Hippocampal formation (tissue), 2 donors: ENCODE results near the gene FOXO6.
A peak's percentile ranks its signal among the peaks of the same experiment; 100 is the strongest.

Experiments
- DNase-seq, 2 donors: peaks; one replicate each; lab custom pipeline; 2025; lab: John Stamatoyannopoulos, UW

Gene FOXO6

DNA sequence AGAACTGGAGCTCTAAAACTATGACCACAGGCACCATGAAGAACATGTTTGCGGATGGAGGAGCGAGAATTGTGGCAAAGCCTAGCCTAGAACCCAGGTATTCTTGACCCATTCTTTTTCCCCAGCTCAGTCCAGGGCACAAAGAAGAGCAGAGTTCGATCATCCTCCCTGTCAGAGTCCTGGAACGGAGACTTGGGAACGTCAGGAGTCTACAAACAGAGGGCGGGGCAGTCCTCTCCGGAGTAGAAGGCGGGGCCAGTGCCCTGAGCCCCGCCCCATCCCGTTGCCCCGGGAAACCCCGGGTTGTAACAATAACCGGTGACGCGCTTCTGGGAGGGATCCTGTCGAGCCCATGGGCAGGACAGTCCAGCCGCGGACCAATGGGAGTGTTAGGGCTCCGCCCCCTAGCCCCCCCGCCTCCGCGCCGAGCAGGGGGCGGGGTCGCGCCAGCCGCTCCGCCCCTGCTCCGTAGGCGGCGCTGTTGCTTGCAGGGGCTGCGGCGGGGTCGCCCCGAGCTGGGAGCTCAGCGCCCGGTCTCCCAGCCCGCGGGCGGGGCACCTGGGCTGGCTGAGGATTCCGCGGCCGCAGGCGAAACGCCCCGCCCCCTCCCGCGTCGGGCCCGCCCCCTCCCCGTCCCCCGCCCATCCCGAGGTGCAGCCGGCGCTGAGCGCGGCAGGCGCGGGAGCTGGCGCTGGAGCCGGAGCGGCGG is at the start of gene FOXO6:
Gene FOXO6, plus strand, starts transcription at position 649 of the 709 bp plus-strand sequence.
- peak; percentile 97 to 99 for DNase-seq

DNA sequence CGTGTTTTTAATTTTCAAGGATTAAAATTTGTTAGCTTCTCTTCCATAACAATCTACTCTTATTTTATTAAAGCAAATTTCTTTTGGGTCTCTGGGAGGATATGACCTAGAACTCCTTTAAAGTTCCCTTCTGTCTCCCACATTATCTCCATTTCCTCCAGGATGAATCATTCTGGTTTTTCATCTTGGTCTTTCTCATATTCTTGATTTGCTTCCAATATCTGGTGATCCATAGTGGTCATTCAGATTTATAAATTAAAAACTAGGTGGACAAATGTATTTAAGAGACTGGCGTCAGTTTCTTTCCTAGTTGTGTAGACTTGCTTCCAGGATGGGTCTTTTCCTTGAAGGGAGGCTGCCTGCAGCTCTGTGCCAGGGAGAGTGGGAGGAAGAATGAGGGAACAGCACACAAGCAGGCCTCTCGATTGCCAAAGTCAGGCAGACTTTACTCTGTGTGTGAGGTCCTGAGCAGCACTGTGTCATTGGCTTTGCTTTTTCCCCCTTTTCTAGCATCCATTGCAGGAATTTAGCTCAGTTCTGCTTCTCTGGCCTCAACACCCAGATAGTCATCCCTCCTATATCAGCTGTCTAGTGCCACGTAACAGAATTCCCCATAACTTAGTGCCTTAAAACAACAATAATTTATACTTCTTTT is 48.1 kb upstream of the FOXO6 start:
- no peak for DNase-seq

DNA sequence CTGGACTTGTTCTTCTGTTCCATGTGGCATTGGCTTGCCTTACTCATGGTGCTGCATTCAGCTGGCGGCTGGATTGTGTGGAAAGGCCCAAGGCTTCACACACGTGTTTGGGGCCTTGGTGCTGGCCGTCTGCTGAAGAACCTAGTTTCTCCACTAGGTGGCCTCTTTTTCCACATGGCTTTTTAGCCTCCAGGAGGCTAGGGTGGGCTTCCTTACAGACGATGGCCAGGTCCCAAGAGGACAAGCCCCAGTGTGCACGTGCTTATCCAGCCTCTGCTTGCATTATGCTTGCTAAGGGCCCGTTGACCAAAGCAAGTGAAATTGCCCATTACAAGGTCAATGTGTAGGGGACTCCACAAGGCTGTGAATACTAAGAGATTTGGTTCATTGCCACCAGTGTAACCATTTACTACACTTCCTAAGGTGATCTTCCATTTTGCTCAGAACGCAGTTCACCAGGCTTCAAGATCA is 47.5 kb upstream of the FOXO6 start:
- no peak for DNase-seq

DNA sequence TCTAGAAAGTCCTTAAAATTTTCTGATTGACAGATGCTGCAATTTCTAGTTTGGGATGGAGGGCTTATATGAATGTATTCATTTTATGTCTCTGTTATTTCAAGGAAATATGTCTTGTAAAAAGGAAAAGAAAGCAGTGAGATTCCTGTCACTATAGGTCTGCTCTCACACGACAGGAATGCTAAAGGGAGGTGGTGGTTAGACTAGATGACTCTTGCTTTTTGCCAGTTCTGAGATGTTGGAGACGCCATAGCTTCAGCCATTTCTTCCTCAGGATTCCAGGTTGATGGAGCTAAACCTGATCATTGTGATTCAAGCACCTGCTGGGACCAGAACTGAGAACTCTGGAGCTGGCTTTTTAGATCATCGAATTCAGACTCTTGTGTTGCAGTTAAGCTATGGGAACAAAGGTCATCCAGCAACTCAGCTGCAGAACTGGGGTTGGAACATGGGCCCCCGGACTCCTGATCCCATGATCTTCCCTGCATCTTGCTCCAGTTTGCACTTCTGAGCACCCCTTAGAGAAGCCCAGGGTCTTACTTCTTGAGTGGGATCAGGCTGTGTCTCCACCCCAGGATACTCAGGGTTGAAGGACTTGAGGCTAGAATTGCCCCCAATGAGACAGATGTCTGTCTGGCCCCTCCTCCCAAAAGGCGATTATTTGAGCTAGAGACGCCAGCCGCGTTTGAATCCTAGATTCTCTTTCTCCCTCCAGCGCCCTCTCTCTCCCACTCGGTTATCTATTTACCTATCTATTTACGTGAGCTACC is 46.7 kb upstream of the FOXO6 start:
- no peak for DNase-seq

DNA sequence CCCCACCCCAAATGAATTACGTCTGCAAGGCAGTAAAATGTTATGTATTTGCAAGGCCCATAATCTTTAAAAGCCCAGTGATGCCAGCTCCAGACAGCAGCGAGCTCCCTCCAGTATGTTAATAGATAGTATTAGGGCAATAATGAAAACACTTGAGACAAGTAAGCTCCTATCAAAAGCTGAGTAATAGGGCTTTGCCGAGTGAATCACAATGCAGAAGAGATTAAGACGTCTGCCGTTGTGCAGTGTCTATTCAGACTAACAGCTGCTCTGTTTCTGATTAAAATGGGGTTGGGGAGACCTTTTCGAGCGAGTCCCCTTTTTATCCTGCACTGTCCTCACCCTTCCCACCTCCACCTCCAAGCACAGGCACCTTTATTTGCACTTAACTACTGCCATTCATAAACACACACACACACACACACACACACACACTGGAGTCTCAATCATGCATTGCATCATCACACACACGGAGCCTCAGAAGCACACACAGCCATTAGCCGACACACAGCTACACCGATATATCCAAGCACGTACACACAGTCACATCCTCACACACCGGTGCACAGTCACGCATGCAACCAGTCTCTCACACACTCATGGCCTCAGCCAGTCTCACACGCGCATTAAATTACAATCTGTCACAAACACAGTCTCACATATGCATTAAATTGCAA is 46.0 kb upstream of the FOXO6 start:
- no peak for DNase-seq

DNA sequence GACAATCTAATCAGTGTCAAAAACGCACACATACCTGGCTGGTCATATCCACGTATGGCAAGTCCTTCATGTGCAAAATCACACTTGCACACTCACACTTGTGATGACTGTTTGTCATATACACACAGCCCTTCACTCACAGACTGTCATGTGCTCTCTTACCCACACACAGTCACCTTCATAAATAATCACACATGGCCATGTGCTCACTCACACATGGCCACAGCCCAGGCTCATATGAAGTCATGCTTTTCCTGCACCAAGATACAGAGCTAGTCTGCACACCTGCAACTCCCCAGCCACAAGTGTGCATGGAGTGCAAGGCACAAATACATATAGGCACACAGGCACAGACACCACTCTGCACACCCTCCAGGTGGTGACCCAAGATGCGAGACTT is 45.4 kb upstream of the FOXO6 start:
- DNase-seq, result no peak

DNA sequence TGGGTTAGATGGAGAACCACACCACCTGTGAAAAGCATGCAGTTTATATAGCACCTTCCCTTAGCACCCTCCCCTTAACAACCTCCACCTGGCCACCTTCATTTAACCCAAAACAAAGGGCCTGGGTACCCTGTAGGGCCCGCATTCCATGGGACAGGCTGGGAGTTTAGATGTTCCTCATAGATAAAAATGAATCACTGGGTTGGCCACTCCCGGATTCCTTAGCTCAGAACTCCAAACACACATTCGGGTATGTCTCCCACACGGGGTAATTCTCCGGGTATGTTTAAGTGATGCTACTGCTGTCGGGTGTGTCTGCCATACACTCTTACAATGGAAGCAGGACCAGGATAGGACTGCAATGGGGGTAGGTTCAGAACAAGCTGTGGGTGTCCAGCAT is 43.9 kb upstream of the FOXO6 start:
- DNase-seq, result no peak

DNA sequence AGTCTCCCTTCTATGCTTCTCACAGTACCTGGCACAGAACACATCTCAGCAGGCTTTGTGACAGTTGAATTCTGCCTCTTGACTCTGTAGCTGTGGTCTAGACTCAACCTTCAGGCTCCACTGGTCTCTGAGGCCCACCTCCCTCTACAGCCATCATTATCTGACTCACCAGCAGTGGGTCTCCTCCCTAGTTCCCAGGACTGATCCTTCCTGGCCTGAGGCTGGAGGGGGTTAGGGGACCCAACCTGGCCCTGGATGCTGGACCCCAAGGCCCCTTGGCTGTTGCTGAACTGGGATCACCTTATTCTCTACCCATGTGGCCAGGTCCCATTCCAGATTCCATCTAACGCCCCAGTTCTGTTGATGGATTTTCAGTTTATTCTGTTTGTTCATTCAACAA is 43.1 kb upstream of the FOXO6 start:
- no peak for DNase-seq

DNA sequence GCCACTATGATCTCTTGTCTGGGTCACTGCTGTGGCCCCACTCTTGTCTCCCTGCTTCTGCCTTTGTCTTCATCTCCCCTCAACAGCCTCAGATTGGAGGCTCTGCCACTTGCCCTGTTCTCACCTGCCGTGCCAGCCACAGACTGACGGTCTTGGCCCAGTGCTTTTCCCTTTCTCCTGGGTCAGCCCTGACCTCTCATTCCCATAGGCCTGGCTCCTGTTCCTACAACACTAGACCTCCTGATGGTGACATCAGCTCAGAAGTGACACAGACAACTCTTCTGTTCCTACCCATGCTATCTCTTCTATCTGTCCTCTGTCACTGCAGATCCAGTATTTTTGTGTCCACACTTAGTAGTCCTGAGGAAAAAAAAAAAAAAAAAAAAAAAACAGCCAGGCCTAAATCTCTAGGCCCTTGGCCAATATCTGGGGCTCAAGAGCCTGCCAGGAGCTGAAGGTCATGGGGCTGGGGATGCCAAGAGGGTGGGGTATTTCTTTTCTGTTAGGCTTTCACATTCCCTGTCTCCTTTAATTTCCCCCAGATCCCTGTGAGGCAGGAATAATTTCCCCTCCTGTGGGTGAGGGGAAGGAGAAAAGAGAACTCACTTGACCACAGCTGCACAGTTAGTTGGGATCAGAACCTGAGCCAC is 42.0 kb upstream of the FOXO6 start:
- DNase-seq, result no peak

DNA sequence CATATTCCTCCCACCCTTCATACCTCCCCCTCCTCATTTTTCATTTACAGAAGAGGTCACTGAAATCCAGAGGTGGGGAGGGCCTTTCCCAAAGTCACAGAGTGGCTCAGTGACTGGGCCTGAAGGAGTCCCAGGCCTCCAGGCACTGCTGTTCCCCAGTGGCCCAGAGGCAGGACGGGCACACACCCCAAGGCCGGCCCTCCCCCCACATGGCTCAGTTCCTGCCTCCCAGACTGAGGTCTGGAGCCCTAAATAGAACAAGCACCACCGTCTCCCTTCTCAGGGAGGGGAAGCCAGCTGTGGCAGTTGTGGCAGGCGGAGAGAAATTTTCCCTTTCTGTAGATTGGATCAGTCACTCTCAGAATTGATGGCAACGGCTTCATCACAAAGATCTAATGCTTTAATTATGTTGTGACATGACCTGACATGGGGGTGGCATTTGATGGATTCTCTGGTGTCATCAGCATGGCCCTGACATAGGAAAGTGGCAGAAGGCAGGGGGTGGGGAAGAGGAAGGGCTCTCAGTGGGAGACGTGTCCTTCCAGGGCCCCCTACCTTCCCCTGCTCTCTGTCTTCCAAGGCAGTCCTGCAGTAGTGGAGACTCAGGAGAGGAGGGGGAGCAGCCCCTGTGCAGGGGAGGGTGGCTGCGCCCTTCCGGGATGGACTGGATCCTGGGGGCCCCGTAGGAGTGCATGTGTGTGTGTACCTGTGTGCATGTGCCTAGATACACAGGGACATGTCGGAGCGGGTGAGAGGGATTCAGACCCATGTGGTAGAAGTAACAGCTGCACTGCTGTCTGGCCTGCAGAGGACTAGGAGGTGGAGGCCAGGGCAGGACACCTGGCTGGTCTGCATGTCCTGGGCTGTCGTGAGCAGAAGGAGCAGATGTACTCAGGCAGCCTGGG is 41.2 kb upstream of the FOXO6 start:
- DNase-seq, result no peak

DNA sequence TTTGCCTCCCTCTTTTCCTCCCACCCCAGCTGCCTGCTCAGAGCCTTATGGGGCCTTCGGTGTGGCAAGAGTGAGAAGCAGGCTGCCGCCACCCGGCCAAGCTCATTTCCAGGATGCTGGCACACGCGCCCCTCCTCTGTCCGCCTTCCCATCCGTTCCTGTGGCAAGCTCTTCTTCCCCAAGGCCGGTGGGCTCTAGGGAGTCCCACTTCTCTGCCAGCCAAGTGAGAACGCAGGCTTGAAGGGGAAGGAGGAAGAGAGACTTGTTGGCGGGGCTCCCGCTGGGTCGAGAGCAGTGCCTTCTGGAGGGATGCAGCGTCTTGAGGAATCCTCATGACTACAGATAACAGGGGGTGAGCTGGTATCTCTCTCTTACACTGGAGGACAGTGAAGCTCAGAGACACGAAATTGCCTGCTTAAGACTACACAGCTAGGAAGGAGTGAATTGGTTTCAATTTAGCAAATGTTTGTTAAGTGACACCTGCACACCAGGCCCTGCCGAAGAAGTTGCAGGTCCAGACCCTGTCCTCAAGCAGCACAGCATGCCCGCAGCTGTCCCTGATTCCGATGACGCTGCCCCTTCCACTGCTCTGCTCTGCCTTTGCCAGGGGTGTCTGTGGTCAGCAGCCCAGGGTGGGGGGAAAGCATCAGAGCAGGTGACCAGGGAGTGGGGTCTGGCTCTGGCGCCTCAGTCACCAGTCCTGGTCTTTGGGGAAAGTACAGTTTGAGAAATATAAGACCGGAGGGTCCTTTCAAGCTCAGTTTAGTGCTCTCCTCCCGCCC is 40.1 kb upstream of the FOXO6 start:
- no peak for DNase-seq

DNA sequence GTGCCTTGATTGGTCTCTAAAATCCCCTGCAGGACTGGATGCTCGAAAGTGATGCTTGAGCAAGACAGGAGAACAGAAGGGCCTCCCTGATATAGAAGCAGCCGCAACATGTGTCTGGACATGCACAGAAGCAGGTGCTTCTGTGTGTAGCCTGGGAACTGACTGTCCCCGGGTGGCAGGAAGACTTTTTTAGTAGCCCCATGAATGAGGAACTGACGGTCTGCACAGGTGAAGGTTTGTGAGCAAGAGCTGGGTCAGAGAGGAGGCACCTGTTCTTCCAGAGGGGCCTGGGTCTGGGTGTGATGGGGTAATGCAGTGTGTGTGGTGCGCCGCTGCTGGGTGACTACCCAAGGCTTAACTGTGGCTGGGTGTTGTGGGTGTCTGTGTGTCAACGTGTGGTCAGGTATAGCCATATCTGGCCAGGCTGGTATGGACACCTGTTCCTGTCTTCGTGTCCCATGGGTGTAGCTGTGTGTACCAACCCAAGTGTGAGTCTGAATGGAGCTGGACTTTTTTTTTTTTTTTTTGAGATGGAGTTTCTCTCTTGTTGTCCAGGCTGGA is 39.1 kb upstream of the FOXO6 start:
- no peak for DNase-seq

DNA sequence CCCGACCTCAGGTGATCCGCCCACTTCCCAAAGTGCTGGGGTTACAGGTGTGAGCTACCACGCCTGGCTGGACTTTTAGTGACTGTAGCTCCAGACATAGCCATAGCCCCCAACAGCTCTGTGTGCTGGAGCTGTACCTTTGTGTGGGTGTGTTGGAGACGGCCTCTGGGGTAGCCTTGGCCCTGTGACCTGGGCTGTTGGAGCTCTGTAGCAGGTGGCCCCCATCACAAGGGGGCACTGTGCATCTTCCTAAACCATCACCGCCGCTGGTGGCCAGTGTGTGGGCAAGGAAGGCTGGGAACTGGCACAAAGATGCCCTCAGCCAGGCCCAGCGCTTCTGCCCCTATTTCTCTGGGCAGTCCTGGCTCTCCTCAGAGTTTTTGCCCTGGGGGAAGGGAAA is 38.4 kb upstream of the FOXO6 start:
- DNase-seq, result peak; percentile 22 to 45

DNA sequence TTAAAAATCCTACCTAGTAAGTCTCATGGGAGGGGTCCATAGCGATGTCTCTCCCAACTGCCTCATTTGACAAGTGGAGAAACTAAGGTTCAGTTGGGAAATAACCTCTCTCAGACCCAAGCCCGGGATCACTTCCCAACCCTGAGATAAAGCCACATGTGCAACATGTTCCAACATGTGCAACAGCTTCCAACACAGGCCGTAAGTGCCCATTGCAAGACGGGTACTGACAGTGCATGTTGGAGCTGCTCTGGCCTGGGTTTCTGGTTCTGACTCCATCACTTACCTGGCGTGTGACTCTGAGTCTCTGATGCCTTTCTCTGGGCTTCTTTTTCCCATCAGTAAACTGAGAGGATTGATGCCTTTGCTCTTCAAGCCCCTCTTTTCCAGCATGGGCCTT is 38.0 kb upstream of the FOXO6 start:
- no peak for DNase-seq

DNA sequence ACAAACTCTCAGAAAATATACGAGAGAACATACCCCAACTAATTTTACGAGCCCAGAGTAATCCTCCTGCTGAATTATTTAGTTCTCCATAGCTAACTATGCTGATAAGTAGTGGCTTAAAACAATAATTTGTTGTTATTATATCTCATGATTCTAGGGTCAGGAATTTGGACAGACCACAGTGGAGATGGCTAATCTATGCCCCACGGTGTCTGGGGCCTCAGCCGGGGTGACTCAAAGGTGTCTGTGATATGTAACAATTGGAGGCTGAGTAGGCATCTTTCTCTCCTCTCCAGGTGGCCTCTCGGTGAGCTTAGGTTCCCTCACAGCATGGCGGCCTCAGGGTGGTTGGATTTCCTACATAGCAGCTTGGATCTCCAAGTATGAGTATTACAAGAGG is 35.4 kb upstream of the FOXO6 start:
- DNase-seq, result no peak

DNA sequence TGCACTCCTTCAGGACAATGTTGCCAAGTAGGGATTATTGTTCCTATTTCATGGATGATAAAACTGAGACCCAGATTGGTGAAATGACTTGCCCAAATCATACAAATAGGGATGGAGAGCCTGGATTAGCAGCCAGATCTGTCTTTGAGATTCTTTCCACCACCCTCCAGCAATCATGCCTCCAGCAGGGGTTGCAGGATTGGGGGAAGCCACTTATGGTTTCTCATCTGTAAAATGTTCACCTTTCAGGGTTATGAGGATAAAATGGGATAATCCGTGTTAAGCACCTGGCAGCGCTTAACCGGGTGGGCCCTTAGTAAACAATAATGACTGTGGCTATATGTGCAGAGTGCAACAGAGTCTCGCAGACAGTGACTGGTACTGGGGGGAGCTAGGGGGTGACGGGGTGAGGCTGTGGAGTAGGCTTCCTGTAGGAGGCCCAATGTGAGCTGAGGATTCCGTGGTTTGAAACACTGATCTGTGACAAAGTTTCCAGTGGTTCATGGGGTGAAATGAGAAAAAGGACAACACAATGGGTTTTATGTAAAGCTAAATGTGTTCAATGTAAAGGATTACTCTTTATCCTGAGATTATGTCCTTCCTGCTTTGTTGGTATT is 33.7 kb upstream of the FOXO6 start:
- no peak for DNase-seq

DNA sequence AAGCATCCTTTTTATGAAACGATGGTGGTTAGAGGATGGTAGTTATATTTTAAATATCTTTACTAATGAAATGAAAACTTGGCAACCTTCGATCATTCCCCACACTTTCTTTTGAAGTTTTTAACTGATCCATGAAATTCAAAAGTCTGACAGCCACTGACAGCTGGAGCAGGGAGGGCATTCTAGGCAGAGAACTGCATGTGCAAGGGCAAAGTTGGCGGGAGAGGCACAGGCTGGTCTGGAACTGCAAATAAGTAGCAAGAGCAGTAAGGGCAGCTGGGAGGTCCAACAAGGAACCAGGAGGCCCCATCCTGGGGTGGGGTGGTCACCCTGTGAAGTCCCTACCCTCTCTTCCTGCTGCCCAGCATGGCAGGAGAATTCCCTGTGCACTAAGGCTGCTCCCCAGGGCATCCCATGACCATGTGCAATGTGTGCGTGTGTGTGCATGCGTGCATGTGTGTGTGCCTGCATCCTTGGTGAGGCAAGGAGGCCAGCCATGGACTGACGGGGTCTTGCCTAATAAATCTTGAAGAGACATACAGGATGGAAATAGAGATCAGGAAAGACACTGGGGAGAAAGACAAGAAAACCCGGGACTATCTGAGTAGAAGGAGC is 33.1 kb upstream of the FOXO6 start:
- no peak for DNase-seq

DNA sequence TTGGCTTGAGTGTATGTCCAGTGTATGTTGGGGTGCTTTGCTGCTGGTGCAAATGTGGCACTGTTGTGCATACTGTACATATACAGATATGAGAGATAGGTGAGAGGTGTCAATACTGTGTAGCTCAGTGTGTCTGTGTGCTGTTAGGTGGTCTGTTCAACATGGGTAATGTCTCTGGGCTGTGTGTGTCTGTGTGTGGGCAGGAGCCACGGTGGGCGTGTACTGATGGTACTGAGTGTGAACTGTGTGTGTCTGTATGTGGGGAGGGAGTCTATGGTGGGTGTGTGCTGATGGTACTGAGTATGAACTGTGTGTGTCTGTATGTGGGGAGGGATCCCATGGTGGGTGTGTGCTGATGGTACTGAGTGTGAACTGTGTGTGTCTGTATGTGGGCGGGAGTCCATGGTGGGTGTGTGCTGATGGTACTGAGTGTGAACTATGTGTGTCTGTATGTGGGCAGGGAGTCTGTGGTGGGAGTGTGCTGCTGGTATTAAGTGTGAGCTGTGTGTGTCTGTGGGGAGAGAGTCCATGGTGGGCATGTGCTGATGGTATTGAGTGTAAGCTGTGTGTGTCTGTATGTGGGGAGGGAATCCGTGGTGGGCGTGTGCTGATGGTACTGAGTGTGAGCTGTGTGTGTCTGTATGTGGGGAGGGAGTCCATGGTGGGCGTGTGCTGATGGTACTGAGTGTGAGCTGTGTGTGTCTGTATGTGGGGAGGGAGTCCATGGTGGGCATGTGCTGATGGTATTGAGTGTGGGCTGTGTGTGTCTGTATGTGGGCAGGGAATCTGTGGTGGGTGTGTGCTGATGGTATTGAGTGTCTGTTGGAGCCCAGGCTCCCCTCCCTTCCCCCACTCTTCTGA is 32.2 kb upstream of the FOXO6 start:
- DNase-seq, result no peak
